NAMALWA (cell line): Measurements from ENCODE around the gene ADARB2.

Source experiments
- DNase-seq: peaks from one replicate; pipeline ENCODE4 v3.0.0-alpha.2; 2015; ENCODE audit warnings: low spot score

ADARB2 gene

DNA sequence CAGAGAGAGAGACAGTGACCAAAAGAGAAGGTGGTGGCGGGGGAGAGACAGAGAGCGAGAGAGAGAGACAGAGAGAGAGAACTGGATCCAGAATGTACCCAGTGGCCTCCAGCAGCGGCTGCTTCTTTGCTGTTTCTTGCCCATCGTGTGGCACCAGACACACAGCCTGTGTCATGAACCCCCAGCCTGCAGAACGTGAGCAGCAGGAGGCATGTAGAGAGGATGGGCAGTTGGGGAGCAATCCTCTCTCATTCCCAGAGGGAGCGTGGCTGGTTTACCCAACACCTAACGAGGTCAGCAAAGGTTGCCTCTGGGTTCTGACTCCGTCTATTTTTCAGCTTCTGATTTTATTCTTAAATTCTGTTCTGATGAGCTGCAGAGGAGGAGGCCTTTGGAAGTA is 168.1 kb downstream of the ADARB2 start:
- no peak for DNase-seq

DNA sequence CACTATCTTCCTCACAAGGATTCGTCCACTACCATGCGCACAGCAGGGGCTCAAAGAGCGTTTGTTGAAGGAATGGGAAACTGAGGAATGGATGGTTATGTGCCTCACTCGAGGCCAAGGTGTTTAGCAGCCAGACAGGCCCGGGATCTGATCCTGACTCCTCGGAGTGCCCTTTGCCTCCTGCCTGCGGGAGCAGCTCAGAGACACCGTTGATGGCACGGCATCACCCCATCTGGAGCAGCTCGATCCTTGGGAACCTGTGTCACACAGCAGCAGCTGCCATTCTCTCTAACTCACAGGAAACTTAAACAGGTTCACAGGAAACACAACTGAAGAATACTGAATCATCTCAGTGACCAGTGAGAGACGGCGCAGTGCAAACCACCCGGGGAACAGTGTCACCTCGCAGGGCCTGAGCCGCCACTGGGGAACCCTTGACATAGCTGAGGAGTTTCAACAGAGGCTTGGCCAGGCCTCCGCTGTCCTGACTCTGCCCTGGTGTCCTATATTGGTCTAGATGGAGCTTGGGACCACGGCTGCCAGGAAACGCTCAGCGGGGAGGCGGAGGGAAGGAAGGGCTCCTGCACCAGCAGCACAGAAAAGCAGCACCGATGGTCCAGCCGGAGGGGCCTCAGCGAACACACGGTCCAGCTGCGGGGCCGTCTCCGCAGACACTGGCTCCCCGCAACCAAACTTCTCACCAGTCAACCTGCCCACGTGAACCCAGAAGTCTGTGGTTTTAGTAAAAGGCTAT is 169.4 kb downstream of the ADARB2 start:
- DNase-seq = no peak

DNA sequence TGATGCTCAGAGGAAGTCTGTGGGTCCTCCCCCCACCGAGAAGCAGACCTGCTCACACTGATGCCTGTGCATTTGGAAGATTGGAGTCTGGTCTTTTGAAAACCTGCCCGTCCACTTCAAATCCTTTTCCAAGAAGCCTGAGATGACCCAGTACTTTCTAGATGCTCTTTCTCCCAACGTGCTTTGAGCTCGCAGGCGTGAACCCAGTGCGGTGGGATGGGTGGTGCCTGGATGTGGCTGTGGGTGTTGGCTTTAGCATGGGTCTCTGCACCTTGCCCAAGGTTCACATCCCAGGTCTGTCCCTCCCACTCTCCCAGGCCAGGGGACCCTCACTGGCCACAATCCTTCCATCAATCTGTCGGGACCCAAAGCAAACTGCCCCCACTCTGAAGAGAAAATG is 170.2 kb downstream of the ADARB2 start:
- no peak for DNase-seq

DNA sequence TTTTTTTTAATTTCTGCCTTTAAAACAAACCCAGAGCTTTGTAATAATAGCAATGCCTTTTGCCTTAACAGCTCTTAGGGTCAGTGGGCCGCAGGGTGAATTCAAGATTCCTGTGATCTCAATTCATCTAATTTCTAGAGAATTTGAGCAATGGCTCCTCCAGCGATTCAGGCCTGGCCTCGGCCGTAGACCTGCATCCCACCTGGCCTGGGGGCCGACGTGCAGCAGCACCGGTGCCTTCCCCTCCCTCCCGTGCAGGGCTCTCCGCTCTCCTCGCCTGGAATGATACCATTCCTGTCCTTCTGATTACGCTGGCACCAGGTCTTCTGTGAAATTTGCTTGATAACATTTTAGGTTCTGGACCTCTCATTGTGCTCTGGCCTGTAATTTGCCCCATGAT is 172.5 kb downstream of the ADARB2 start:
- DNase-seq = no peak

DNA sequence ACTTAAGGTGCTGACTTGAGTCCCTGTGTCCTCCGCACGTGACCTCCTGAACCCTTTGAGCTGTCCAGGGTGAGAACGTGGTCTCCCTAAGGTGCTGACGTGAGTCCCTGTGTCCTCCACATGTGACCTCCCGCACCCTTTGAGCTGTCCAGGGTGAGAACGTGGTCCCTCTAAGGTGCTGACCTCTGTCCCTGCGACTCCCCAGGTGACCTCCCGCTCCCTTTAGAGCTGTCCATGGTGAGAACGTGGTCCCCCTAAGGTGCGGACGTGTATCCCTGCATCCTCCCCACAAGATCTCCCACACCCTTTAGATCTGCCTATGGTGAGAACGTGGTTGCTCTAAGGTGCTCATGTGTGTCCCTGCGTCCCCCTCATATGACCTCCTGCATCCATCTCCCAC is 174.3 kb downstream of the ADARB2 start:
- no peak for DNase-seq

DNA sequence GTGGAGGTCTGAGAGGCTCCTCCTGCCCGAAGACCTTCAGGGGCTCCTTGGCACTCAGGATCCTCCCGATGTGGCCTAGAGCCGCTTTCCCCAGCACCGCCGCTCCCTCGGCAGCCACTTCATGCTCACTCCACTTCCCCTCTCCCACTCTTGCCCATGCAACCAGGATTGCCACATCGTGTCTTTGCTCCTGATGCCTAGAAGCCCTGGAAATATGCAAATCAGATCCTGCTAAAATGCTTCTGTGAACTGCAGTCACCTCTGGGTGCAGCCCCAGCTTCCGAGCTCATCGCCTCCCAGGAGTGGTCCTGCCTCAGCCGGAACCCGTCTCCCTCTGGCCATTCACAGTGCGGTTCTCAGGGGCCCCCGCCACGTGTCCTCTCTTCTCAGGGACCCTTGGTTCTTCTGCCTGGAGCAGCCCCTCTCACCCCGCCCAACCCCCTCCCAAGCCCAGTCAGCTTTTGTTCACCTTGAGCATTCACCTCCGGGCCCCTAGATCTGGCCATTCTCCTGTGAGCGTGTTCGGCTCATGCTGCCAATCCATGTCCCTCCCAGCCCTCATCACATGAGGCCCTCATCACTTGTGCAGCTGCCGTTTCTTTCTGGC is 175.5 kb downstream of the ADARB2 start:
- no peak for DNase-seq

DNA sequence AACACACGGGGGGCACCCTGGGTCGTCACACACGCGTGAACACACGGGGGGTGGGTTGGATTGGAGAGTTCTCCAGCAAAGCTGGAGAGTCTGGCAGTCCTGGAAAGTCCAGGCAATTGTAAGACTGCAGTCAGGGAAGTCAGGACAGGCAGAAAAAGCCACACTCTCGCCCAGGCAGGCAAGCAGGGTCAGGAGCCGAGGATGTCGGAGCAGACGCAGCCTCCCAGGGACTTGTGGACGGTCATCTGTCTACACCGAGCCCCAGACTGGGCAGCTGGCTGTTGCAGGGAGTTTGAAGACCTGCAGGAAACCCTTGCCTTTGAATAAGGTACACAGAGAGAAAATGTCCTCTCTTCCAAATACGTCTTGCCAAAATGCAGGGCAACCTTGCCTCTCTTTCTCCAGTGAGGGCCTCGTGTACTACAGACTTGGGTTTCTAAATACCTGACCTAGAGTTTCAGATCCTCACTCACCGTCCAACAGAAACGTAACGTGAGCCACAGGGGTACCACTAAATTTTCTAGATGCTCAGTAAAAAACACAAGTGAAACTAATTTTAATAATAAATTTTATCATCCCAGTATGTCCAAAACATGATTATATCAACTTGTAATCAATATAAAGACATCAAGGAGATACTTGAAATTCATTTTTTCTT is 176.7 kb downstream of the ADARB2 start:
- DNase-seq = no peak

DNA sequence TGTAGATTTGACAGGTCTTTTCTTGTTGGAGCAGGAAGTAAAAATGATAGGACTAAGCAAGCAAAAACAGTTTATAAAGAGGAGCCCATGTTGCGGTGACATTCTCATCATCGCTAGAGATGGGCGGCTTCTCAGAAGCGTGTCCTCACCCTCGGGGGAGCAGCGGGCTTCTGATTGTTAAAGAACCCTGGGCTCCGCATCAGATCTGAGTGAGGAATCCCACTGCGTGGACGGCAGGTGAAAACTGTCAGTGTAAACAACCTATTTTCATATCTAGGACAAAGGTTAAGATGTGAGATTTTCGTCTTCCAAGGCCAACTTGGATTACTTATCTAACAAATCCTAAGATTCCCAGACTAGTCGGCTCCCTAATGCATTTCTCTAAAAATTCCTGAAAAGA is 177.6 kb downstream of the ADARB2 start:
- no peak for DNase-seq

DNA sequence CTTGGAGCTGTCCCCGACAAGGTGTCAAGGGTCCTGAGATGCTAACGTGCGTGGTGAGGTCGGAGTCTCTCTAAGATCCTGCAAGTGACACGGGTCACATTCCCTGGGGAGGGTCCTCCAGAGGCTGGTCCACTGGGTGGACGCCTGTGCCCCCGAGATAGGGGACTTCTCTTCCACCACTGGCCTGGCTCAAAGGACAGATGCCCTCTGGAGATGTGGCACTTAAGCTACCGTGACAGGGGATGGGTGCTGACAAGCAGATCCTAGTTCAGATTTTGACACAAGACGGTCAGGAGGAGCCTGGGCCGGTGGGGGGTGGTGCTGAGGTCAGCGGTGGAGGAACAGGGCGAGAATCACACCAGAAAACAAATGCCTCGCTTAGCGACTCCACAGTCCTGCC is 178.0 kb downstream of the ADARB2 start:
- DNase-seq = no peak

DNA sequence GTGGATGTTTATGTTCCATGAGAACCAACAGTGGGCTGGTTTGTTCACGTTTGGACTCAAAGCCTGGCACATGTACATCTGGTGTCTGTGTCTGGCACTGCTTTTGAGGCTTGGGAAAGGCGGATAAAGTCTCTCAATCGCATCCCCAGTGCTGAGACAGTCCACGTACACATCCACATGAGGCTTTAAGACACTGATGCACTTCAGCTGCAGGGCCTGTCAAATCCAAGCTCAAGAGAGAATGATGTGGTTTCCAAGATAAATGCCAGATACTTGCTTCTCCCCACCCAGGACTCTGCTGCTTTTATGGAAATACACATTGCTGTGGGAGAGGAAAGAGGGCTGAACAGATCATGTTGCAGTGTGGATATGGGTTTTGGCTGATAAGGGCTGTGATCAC is 178.4 kb downstream of the ADARB2 start:
- no peak for DNase-seq

DNA sequence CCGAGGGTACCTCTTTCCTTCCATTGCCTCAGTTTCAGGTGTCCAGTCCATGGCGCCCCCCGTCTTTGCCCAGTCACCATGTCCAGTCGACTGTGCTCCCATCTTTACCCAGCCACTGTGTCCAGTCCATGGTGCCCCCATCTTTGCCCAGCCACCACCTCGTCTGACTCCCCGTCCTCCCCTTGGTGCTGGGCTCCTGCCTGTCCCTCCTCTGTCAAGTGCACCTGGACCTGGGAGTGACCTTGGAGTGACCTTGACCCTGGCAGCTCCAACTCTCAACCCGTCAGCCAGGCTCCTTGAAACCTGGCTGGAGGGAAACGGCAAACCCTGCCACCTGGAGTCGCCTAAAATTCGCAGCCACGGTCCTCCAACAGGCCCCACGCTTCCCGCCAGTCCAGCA is 180.2 kb downstream of the ADARB2 start:
- no peak for DNase-seq

DNA sequence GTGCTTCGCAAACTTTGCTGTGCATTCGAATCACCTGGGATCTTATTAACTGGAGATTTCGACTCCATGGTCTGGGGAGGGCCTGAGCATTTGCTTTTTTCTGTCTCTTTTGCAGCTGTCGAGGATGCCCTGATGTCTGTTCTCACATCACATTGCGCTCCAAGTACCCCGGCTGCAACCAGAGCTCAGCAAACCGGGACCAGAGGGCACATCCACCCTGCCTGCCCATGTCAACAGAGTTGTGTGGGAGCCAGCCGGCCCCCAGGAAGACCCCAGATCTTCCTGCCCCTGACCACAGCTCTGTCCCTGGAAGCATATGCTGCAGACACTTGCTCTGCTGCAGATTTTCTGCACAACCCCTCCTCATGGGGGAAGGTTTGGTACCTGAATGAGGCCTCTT is 180.8 kb downstream of the ADARB2 start:
- DNase-seq = no peak

DNA sequence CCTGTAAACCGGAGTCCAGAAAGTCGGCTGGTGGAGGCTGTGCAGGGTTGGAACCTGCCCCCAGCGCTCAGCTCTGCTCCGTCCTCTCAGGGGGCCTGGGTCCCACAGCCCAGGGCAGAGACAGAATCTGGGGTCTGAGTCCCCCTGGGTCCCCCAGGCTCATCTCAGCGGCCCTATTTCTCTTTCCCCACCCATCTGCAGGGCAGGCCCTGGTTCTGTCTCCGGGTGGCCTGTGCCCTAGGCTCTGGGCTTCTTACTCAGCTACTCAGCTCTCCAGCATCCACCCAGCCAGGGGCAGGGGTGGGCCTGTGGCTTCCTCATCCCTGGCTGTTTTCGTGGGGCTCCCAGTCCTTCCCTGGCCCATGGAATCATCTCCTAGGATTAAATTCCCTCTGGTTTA is 183.4 kb downstream of the ADARB2 start:
- no peak for DNase-seq

DNA sequence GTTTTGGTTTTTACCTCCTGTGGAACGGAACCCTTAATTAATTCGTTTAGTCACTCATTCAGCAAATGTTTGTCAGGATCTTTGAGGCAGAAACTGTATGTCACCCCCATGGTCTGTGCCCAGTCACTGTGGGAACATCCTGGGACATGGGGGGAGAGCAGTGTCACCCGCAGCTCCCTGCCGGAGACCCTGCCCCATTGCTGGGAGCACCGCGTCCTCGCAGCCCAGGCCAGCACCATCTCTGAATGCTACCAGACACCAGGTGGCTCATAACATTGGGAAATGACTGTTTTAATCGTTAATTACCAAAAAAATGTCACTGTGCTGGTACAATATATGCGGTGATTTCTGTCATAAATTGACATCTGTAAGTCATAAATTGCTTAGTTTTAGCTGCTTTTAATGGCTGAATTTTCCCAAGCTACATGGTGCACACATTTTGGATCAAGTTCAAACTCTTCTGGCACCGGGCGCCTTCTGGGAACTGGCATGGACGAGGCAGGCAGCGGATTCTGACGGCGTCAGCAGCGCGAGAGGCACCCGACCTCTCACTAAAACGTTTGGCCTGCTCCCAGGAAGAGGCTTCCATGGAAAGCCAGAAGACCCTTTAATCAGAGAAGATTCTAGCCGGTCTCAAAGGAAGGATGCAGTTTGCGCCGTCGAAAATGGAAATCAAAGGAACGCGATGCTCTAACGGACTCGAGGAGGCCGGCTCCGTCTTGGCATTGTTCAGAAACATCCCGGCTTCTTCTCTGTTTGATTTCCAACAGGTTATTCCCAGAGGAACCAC is 184.2 kb downstream of the ADARB2 start:
- no peak for DNase-seq

DNA sequence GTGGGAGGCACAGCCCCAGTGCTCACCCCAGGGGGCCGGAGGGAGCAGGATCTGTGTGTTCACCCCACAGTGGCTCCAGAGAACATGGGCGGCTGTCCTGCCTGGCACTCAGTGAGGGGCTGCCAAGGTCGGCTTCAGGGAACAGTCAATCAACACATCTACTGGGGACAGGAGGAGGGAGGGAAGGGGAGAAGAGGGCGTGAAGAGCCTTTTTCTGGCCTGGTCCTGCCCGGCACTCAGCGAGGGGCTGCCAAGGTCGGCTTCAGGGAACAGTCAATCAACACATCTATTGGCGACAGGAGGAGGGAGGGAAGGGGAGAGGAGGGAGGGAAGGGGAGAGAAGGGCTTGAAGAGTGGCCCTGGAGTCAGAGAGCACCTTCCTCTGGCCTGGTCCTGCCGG is 184.9 kb downstream of the ADARB2 start:
- DNase-seq = no peak

DNA sequence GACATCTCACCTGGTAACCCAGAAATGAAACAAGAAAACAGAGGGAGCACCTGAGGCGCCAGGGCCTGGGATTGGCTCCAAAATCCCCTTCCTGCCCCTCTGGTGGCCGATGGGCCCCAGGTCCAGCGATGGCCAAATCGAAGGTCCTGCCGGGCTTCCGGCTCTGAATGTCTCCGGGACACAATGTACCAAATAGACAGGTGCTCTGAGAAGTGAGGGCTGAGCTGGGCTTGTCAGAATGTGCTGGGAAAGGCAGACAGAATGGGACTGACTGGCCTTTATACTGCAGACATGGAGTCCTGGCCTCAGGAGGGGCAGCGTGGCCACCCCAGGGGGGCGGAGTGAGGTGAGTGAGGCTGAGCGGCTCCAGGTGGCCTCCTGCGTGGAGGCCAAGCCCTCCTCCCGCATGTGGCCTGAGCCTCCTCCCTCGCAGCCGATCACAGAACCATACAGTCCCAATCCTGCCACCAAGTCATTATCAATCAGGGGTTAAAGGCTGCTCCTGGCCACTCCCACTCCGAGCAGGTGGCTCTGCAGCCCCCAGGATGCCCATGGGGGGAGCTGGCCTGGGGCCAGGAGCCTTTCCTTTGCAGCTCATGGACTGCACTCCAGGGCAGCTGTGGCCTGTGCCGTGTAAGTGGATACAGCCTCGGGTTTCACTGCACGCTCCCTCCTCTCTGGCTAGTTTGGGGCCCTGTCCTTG is 185.5 kb downstream of the ADARB2 start:
- DNase-seq = no peak

DNA sequence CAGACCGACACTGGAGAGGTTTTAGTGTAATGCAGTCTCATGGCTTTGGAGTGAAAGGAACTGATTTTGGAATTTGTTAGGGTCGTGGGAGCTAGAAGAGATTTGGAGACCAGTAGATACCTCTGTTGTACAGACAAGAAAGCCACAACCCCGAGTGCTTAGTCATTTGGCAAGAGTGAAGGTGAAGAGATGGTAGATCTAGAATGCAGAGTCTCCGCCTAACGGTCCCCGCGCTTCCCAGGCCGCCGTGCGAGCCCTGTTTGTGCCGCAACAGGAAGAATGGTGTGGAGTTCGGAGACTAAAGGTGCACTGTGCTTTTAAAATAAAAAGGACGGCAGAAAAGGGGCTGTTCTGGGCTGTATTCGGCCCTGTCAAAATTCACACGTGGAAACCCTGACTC is 186.7 kb downstream of the ADARB2 start:
- DNase-seq = no peak

DNA sequence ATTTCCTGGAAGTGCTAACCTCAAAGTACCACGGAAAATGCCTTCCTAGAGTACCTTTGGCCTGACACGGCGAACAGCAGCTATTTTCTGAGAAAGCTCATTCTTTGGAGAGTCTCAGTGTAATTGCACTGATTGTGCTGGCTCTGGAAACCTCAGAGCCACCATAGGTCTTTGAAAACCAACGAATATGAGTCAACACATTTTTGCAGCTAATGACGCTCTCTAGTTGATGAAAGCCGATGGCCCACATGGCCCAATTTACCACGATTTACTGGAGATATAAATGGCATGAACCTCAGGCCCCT is 187.1 kb downstream of the ADARB2 start:
- no peak for DNase-seq

DNA sequence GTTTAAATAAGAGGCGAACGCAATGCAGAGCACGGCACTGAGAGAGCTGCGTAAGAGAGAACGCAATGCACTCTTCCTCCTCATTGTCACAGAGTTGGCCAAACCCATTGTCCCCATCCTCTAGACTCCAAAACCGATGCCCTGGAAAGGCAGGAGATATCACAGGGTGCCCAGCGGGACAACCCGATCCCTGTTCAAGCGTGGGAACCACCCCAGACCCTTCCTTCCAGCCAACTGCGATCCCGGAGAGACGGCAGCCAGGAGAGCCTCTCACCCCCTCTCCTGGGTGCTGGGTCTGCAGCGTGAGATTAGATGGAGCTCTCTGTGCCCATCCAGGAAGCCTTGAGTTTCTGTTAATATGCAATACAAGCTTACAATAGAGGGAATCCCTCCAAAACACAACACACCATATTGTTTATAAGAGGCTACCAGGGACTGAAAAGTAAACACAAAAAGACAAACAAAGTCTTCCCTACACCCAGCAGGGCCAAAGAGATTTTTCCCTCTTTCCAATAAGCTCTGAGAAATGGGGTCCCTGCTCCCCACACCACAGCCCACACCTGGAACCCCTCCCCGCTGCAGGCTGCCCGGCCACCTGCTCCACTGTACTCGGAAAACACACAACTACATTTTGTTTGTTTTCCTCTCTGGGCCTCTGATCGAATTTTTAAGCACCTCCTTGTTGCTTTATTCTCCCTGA is 187.6 kb downstream of the ADARB2 start:
- DNase-seq = no peak

DNA sequence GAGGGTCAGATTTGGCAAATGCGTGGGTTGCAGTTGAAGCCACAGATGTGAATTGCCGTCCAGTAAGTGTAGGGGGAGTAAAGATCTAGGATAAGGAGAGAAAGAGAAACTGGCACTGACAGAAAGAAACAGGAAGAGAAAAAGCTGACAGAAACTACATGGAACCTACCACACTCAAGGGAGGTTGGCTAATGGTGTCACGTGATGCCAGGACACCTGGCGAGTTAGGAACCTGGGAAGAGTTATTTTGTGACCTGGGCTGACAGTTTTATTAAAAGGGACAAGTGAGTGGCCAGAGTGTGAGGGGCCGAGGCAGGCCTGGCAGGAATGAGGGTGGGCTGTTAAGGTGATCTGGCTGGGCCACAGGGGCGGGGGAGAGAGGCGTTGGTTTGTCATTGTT is 188.7 kb downstream of the ADARB2 start:
- DNase-seq = no peak

DNA sequence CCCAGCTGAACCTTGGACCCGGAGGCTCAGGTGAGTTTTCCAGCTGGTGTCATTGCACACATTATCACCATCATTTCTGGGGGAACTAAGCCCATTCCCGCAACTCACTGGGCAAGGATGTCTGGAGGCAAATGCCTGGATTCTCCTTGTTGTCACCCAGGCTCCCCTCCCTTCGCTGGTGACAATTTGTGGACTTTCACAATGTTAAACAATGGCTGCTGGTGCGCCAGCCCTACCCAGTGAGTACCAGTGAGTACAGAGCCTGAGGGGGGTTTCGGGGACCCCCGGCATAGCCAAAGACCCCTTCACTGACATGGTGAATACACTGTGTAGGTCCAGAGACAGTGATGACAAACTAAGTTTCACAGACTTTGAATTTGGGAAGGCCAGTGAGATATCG is 189.2 kb downstream of the ADARB2 start:
- DNase-seq = no peak
